ENCODE measurements around the gene PIP5K1C. TPM values are rescaled to one million over a fixed set of nuclear protein-coding genes. Genes with fewer than 3 reads are reported as not detected.

The PIP5K1C gene
- total and polyA plus RNA-seq, 9 of the 15 experiments (the other 6 are each of a cell fraction or from before 2014, with no cell fraction given): 0.38 to 22.1 (median 4.1) TPM

DNA sequence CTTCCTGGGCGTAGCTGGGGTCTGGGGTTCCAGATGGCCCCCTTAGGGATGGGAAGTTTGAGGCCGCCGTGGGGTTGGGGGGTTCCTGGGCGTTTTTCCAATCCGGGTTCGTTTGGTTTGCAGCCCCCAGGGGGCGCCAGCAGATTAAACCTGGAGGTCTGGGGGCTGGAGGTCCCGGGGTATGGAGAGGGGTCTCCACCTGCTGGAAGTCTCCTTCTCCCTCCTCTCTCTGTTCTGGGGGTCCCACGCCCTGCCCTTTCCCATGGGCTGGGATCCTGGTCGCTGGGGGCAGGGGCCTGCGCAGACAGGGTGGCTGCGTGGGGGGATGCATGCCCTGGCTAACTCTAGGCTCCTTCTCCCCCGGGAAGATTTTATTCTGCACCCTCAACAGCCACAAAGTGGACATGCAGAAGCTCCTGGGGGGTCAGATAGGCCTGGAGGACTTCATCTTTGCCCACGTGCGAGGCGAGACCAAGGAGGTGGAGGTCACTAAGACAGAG, 114.1 kb downstream of the PIP5K1C start (continued):
- TF ChIP-seq, protein P1, sequence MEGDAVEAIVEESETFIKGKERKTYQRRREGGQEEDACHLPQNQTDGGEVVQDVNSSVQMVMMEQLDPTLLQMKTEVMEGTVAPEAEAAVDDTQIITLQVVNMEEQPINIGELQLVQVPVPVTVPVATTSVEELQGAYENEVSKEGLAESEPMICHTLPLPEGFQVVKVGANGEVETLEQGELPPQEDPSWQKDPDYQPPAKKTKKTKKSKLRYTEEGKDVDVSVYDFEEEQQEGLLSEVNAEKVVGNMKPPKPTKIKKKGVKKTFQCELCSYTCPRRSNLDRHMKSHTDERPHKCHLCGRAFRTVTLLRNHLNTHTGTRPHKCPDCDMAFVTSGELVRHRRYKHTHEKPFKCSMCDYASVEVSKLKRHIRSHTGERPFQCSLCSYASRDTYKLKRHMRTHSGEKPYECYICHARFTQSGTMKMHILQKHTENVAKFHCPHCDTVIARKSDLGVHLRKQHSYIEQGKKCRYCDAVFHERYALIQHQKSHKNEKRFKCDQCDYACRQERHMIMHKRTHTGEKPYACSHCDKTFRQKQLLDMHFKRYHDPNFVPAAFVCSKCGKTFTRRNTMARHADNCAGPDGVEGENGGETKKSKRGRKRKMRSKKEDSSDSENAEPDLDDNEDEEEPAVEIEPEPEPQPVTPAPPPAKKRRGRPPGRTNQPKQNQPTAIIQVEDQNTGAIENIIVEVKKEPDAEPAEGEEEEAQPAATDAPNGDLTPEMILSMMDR (IDR thresholded peaks at IDR 0.05 in 2 of 3, conservative IDR thresholded peaks at IDR 0.05 in 1 of 3; ENCODE audit: insufficient read depth in 2 of 3, low read depth in 1 of 3, low read length in 3 of 3): peak; percentile 78 to 82 (median 79)
- no peak for TF ChIP-seq TRIM28 (IDR thresholded peaks at IDR 0.05)
- TF ChIP-seq, protein P2, sequence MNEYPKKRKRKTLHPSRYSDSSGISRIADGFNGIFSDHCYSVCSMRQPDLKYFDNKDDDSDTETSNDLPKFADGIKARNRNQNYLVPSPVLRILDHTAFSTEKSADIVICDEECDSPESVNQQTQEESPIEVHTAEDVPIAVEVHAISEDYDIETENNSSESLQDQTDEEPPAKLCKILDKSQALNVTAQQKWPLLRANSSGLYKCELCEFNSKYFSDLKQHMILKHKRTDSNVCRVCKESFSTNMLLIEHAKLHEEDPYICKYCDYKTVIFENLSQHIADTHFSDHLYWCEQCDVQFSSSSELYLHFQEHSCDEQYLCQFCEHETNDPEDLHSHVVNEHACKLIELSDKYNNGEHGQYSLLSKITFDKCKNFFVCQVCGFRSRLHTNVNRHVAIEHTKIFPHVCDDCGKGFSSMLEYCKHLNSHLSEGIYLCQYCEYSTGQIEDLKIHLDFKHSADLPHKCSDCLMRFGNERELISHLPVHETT (CRISPR knock-in tag; conservative IDR thresholded peaks at IDR 0.05 in 1 of 2, IDR thresholded peaks at IDR 0.05 in 1 of 2): 0 out of 4 replicates have a peak, but pooled peaks of 1 of the 2 experiments have one; percentile 5
- TF ChIP-seq, protein P3, sequence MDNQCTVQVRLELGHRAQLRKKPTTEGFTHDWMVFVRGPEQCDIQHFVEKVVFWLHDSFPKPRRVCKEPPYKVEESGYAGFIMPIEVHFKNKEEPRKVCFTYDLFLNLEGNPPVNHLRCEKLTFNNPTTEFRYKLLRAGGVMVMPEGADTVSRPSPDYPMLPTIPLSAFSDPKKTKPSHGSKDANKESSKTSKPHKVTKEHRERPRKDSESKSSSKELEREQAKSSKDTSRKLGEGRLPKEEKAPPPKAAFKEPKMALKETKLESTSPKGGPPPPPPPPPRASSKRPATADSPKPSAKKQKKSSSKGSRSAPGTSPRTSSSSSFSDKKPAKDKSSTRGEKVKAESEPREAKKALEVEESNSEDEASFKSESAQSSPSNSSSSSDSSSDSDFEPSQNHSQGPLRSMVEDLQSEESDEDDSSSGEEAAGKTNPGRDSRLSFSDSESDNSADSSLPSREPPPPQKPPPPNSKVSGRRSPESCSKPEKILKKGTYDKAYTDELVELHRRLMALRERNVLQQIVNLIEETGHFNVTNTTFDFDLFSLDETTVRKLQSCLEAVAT (IDR thresholded peaks at IDR 0.05): no peak
